GM21447 (cell line): ENCODE data around the gene FPR1.

ENCODE experiments used
- ATAC-seq: cut with Tn5 transposase; IDR thresholded peaks from one replicate; pipeline ENCODE4 v1.9.1; 2021; ENCODE audit not compliant: unreplicated experiment

Gene FPR1

DNA sequence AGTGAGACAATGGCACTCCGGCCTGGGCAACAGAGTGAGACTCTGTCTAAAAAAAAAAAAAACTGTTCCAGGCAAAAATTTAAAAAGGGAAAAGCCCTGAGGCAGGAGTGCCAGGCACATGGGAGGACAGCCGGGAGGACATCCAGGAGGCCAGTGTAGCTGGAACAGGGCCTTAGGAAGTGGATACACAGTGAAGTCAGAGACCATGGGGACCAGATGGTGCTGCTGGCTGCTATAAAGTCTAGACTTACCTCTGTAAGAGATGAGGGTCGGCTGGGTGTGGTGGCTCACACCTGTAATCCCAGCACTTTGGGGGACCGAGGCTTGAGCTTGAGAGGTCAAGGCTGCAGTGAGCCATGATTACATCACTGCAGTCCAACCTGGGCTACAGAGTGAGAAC is 42.9 kb downstream of the FPR1 start:
- no peak for ATAC-seq

DNA sequence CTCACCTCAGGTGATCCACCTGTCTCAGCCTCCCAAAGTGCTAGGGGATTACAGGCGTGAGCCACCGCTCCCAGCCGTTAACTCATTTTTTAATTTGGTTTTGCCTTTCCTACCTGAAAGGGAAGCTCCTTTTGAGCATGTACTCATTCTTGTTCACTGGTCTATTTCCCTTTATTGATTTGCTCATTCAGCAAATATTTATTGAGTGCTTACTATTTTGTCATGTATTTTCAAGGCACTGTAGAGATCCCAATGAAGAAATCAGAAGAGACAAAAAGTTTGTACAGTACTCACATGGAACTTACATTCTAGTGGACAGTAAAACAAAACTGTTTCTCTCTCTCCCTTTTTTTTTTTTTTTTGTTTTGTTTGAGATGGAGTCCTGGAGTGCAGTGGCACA is 44.8 kb downstream of the FPR1 start:
- no peak for ATAC-seq

DNA sequence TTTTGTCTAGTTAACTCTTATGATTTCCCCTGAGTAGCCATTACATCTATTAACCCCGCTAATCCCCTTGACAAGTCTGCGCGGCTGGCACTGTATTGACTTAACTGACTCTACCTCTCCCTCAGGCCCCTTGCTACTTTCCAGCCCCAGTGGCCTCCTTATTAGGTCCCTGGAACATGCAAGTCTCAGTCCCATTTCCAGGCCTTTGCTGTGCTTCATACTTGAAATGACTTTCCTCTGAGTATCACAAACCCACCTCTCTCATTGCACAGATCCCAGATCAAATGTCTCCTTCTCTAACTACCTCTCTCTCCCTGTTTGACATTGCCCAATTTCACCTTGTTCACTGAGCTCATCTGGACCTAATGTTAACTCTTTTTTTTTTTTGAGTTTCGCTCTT is 45.4 kb downstream of the FPR1 start:
- no peak for ATAC-seq

DNA sequence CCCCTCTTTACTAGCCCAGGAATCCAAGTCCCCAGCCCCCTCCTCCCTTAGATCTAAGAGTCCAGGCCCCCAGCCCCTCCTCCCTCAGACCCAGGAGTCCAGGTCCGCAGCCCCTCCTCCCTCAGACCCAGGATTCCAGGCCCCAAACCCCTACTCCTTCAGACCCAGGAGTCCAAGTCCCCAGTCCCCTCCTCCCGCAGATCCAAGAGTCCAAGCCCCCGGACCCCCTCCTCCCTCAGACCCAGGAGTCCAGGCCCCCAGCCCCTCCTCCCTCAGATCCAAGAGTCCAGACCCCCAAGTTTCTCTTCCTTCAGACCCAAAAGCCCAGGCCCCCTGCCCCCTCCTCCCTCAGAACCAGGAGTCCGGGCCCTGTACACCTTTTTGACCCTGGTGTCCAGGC is 47.1 kb downstream of the FPR1 start:
- ATAC-seq: no peak

DNA sequence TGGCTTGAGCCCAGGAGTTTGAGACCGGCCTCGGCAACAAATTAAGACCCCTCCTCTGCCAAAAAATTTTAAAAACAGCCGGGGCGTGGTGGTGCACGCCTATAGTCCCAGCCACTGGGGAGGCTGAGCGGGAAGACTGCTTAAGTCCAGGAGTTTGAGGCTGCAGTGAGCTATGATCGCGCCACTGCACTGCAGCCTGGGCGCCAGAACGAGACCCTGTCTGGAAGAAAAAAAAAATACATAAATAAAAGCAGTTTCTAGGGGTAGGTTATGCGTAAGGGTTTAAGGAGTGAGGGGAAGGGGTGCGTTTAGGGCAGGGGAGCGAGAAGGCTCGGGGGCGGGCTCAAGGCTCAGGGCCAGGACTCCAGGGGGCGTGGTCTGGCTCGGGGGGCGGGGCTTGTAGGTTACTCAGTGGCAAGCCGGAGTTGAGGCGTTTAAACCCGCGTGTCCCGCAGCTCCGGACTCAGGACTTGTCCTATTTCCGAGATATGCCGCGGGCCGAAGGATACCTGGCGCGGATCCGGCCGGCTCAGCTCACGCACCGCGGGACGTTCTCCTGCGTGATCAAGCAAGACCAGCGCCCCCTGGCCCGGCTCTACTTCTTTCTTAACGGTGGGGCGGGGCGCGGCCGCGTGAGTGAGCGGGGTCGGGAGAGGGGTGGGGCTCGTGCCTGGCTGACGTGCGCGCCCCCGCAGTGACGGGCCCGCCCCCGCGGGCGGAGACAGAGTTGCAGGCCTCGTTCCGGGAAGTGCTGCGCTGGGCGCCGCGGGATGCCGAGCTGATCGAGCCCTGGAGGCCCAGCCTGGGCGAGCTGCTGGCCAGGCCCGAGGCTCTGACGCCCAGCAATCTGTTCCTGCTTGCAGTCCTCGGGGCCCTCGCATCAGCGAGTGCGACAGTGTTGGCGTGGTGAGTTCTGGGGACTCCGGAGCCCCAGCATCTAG is 47.8 kb downstream of the FPR1 start:
- ATAC-seq: peak; percentile 82

DNA sequence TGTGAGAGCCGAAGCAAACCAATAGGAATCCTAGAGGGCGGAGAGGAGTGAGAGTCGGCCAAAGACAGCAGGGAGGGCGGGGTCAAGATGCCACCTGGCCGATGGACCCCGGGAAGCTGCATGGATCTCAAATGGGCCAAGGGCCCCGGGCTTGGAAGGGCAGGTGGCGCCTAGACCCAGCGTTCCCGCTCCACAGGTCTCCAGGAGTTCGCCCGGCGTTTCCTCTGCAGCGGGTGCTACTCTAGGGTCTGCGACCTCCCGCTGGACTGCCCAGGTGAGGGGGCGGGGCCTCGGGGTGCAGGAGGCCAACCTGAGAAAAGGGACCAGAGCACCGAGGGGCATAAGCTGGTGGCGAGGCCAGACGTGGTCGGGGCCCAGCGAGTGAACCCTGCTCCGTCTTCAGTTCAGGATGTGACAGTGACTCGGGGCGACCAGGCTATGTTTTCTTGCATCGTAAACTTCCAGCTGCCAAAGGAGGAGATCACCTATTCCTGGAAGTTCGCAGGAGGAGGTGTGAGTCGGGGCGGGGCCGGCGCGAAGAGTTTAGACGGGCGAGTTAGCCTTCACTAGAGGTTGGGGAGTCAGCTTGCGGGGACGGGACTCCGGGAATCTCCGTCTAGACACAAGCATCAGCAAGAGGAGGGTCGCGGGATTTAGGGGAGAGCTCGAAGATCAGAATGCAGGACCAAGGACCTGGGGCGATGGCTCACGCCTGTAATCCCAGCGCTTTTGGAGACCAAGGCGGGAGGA is 48.7 kb downstream of the FPR1 start:
- no peak for ATAC-seq

DNA sequence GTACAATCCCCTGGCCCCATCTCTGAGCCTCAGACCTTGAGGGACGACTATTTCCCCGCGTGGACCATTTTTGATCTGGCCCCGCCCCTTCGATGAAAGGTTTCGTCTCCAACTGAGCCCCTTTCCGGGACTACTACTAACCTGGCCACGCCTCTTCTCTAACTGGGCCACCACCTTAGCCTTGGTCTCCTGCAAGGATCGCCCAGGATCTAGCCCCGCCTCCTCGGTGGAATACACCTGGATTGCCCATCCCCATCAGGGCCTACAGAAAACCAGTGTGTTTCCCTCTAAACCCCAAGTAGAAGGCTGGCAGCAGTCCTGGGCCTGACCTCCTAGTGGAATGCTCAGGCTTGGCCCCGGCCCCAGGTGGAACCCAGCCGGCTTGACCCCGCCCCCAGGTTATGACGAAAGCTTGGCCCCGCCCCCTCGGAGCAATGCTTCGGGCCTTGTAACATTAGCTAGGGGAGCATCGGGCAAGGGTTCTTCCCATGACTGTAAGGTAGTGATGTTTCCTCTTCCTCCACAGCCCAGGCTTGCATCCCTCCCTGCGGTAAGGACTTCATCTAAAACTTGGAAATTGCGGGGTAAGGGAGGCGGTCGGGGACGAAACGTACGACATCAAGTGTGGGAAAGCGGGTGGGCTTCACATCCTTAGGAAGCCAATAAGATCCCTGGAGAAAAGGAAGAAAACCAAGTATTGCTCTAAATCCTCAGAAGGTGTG is 49.4 kb downstream of the FPR1 start:
- no peak for ATAC-seq

DNA sequence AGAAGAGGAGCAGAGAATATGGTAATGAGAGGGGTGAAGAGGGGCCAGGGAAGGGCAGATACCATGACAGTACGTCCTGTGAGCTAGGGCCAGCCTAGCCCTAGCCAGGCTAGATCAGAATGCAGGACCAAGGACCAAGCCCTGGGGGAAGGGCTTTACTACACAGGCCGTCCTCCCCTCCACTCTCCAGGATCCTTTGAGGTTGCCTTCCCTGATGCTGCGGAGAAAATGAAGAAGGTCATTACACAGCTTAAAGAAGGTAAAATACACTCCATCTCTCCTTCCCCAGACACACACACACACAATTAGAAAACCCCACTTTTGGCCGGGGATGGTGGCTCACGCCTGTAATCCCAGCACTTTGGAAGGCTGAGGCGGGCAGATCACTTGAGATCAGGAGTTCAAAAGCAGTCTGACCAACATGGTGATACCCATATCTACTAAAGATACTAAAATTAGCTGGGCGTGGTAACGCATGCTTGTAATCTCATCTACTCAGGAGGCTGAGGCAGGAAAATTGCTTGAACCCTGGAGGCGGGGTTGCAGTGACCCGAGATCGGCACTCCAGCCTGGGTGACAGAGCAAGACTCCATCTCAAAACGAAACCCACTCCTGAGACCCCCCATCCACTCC is 50.1 kb downstream of the FPR1 start:
- ATAC-seq: no peak

DNA sequence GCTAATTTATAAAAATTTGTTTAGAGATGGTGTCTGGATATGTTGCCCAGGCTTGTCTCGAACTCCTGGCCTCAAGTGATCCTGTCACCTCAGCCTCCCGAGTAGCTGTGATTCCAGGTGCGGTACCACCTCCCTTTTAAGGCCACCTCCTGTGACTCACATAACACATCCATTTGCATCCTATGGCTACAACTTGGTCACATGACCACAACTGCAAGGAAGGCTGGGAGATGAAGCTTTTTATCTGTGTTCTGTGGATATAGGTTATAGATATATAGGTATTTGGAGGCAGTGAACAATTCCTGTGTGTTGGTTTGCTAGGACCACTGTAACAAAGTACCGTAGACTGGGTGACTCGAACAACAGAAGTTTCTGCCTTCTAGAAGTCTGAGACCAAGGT is 52.5 kb downstream of the FPR1 start:
- no peak for ATAC-seq

DNA sequence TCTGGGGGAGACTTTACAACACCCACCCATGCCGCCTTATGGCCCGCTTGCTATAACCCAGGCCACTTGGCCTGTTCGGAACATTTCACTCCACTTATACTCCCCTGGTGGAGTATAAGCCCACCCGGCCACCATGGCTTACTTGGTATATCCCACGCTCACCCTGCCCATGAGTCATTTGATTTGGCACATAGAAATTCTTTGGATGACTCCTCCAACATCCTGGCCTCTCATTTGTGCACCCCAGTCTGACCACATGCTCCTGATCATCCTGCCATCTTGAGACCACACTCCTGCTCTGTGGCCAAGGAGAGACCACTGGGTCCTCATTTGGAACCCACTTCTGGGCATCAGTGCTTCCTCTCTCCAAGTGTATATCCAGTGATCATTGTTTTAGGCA is 53.4 kb downstream of the FPR1 start:
- ATAC-seq: no peak

DNA sequence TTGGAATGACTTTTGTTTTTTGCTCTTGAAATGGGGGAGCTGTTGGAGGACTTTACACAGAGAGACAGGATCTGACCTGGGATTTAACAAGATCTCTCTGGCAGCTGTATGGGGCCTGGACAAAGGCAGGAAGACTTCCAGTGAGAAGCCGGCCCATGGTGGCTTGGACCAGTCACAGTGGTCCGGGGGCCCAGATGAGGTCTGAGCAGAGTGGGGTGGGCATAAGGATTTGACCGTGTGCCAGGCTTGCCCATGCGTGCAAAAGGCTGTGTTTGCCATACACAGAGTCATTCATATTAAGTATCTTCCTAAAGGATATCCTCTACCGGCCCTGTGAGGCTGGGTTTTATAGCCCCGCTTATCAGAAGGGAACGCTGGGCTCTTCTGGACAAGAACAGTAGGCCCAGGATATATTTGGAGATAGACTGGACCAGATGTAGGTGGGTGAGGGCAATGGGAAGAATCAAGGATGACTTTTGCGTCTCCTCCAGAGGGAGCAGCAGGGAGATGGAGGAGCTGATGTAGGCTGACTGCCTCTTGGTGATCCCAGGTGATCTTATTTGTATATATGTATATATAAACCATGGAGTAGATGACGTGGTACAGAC is 54.4 kb downstream of the FPR1 start:
- ATAC-seq: no peak

DNA sequence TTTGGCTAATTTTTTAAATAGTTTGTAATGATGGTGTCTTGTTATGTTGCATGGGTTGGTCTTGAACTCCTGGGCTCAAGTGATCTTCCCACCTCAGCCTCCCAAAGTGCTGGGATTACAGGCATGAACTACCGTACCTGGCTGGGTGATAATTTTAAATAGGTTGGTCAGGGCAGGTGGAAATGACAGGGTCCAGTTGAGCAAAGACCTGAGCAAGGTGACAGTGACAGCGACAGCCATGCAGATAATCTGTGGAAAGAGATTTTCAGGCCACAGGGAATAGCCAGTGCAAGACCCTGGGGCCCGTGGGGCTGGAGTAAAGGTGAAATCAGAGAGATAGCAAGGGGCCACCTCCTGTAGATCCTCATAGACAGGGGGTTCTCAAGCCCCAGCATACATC is 55.1 kb downstream of the FPR1 start:
- no peak for ATAC-seq
